HEK293 (cell line): ENCODE measurements around the gene EIF2S3.

Experiments used
- CTCF ChIA-PET: fragments of 350-600 bp; formaldehyde crosslinking; extraction: SDS; loops from one replicate; lab custom pipeline; 2021; ENCODE audit warnings: antibody characterized with exemption; lab: Yijun Ruan, JAX
- POLR2A ChIA-PET: fragments of 300-600 bp; formaldehyde crosslinking; extraction: SDS; loops from one replicate; lab custom pipeline; 2020; ENCODE audit warnings: antibody characterized with exemption, inconsistent platforms; lab: Yijun Ruan, JAX
- H3K27ac ChIP-seq: fragments of 200-500 bp; sonication (Bioruptor generic); 2 replicates; pipeline ENCODE4 v1.5.1; 2014; ENCODE audit warnings: low read depth, low read length, control low read depth, inconsistent platforms; ENCODE audit errors: extremely low read depth
- H3K36me3 ChIP-seq, 2 experiments: fragments of 200-500 bp in 1 of 2; sonication (Bioruptor generic) in 1 of 2; 1 replicate in 1 of 2; 2 replicates in 1 of 2; pipeline ENCODE4 v1.5.1; 2014 to 2017; ENCODE audit warnings: inconsistent platforms in 2 of 2, low read length in 2 of 2; ENCODE audit not compliant: control insufficient read depth in 2 of 2, insufficient read depth in 1 of 2
- H3K4me1 ChIP-seq: fragments of 200-500 bp; sonication (Bioruptor generic); 2 replicates; pipeline ENCODE4 v1.5.1; 2014; ENCODE audit warnings: mild to moderate bottlenecking, low read length, inconsistent platforms; ENCODE audit not compliant: control insufficient read depth, insufficient read depth
- H3K4me3 ChIP-seq: 2 replicates; pipeline ENCODE4 v1.5.1; 2011; ENCODE audit warnings: low read depth, mild to moderate bottlenecking, control low read depth, low read length, moderate library complexity
- H3K9me3 ChIP-seq: fragments of 200-500 bp; sonication (Bioruptor generic); 2 replicates; pipeline ENCODE4 v1.5.1; 2014; ENCODE audit warnings: low read depth, low read length, inconsistent platforms; ENCODE audit not compliant: control insufficient read depth, insufficient read depth
- GLI4 ChIP-seq: fragments of 450-650 bp; formaldehyde crosslinking; IDR thresholded peaks from 2 replicates; pipeline ENCODE4 v1.5.1; 2016; ENCODE audit warnings: missing biosample characterization, missing genetic modification characterization
- HOXD13 ChIP-seq: sonication (generic); formaldehyde crosslinking; IDR thresholded peaks from 2 replicates; pipeline ENCODE4 v1.8.0; 2022; ENCODE audit warnings: missing genetic modification reagents, borderline replicate concordance
- PRDM10 ChIP-seq: fragments of 450-650 bp; formaldehyde crosslinking; IDR thresholded peaks from 2 replicates; pipeline ENCODE4 v1.5.1; 2016; ENCODE audit warnings: missing biosample characterization, missing genetic modification characterization
- PRDM6 ChIP-seq: fragments of 450-650 bp; formaldehyde crosslinking; IDR thresholded peaks from 2 replicates; pipeline ENCODE4 v1.5.1; 2017; ENCODE audit warnings: missing biosample characterization, missing genetic modification characterization
- ZNF157 ChIP-seq: fragments of 450-650 bp; formaldehyde crosslinking; IDR thresholded peaks from 2 replicates; pipeline ENCODE4 v1.5.1; 2016; ENCODE audit warnings: missing biosample characterization, missing genetic modification characterization
- ZNF175 ChIP-seq: fragments of 450-650 bp; formaldehyde crosslinking; IDR thresholded peaks from 2 replicates; pipeline ENCODE4 v1.5.1; 2016; ENCODE audit warnings: missing biosample characterization, missing genetic modification characterization
- ZNF202 ChIP-seq: fragments of 450-650 bp; formaldehyde crosslinking; IDR thresholded peaks from 2 replicates; pipeline ENCODE4 v1.5.1; 2016; ENCODE audit warnings: missing biosample characterization, missing genetic modification characterization, borderline replicate concordance
- ZNF404 ChIP-seq: fragments of 450-650 bp; formaldehyde crosslinking; IDR thresholded peaks from 2 replicates; pipeline ENCODE4 v1.5.1; 2017; ENCODE audit warnings: missing biosample characterization, missing genetic modification characterization
- ZNF629 ChIP-seq: fragments of 450-650 bp; formaldehyde crosslinking; IDR thresholded peaks from 2 replicates; pipeline ENCODE4 v1.5.1; 2017; ENCODE audit warnings: missing biosample characterization, missing genetic modification characterization
- ZNF660 ChIP-seq: fragments of 450-650 bp; IDR thresholded peaks from 2 replicates; pipeline ENCODE4 v1.5.1; 2018; ENCODE audit warnings: missing biosample characterization, mild to moderate bottlenecking, missing genetic modification characterization
- ZNF707 ChIP-seq: fragments of 450-650 bp; formaldehyde crosslinking; IDR thresholded peaks from 2 replicates; pipeline ENCODE4 v1.5.1; 2016; ENCODE audit warnings: missing biosample characterization, missing genetic modification characterization
- ZSCAN30 ChIP-seq: fragments of 450-650 bp; IDR thresholded peaks from 2 replicates; pipeline ENCODE4 v1.5.1; 2018; ENCODE audit warnings: missing biosample characterization, mild to moderate bottlenecking, missing genetic modification characterization, moderate library complexity
- TF ChIP-seq, protein P1 (sequence below): fragments of 450-650 bp; formaldehyde crosslinking; IDR thresholded peaks from 2 replicates; pipeline ENCODE4 v1.5.1; 2016; ENCODE audit warnings: missing biosample characterization, missing genetic modification characterization

Gene EIF2S3

GRCh38 chrX:24026432-24026831, 28.3 kb upstream of the EIF2S3 start:
- peak overlapping the region; percentile 96; the same call in 1 of the 2 replicates for H3K27ac ChIP-seq
- H3K36me3 ChIP-seq, result peaks cover 12 to 13% of the 10 kb centered on the region in 2 experiments; a peak in 2 of 3 replicates
- H3K4me1 ChIP-seq, result no peaks in the 10 kb centered on the region
- H3K4me3 ChIP-seq, result no peak overlapping the region
- ChIA-PET POLR2A (interaction anchor here (0.6 to 4.1 kb wide), 7 partner anchors 8 to 318 kb away, joined by 3 to 66 read pairs (median 7); partner anchors contain the start of genes EIF2S3 and SAT1), CTCF (interaction anchor here (0.8 to 2.1 kb wide), 2 partner anchors 28 to 369 kb away, joined by 3 to 18 read pairs; partner anchors contain the start of gene EIF2S3)
- H3K9me3 ChIP-seq, result no peaks in the 10 kb centered on the region
- TF ChIP-seq PRDM6 (tag by site-specific recombination) (0 out of 2 replicates have a peak, but pooled peaks have one; percentile 7), ZNF202 (tag by site-specific recombination) (no peak), PRDM10 (peak; percentile 28), ZNF660 (tag by site-specific recombination) (no peak)
- TF ChIP-seq, all 188 proteins: peak for 2

DNA sequence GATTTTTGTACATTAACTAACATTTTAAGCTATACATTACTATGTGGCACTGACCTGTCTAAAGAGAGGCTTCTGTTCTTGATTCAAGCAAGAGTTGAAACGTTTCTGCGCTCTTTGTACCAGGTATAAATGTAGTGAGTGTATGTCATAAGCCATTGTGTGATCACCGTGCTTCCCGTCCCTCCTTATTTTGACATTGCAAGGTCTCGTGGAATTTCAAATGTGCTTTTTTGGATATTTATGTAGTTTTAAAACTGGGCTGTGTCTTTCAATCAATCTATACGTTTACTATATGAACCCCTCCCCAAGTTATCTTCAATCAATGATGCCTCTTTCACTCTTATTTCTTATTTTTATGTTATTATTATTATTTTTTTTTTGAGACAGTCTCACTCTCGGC, 27.7 kb upstream of the EIF2S3 start, which contains the start of gene KLHL15:
KLHL15 (minus strand) TSS at position 101 of the 400 bp plus-strand sequence. CDS start 20,493 bp downstream, outside the sequence.
- ChIA-PET CTCF (interaction anchor here (0.6 to 2.1 kb wide), 2 partner anchors 27 to 218 kb away, joined by 4 to 18 read pairs; partner anchors contain the start of gene EIF2S3), POLR2A (interaction anchor here (1.7 to 4.1 kb wide), 2 partner anchors 23 to 27 kb away, joined by 5 to 66 read pairs; partner anchors contain the start of gene EIF2S3)
- Histone ChIP-seq H3K9me3 (no peaks in the 10 kb centered on the region), H3K4me1 (no peaks in the 10 kb centered on the region), H3K36me3 (peaks cover 7 to 9% of the 10 kb centered on the region in 2 experiments; a peak in 2 of 3 replicates), H3K27ac (peak within 1 kb of the TSS; percentile 96), H3K4me3 (peak within 1 kb of the TSS; percentile 54)
- TF ChIP-seq, protein P1, sequence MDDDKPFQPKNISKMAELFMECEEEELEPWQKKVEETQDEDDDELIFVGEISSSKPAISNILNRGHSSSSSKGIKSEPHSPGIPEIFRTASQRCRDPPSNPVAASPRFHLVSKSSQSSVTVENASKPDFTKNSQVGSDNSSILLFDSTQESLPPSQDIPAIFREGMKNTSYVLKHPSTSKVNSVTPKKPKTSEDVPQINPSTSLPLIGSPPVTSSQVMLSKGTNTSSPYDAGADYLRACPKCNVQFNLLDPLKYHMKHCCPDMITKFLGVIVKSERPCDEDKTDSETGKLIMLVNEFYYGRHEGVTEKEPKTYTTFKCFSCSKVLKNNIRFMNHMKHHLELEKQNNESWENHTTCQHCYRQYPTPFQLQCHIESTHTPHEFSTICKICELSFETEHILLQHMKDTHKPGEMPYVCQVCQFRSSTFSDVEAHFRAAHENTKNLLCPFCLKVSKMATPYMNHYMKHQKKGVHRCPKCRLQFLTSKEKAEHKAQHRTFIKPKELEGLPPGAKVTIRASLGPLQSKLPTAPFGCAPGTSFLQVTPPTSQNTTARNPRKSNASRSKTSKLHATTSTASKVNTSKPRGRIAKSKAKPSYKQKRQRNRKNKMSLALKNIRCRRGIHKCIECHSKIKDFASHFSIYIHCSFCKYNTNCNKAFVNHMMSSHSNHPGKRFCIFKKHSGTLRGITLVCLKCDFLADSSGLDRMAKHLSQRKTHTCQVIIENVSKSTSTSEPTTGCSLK (tag by site-specific recombination), result no peak
- TF ChIP-seq ZNF175 (tag by site-specific recombination), result no peak
- no peak for TF ChIP-seq HOXD13 (CRISPR knock-in tag)
- TF ChIP-seq ZSCAN30, result no peak
- TF ChIP-seq ZNF157 (tag by site-specific recombination), result no peak
- no peak for TF ChIP-seq ZNF707 (tag by site-specific recombination)

- TF ChIP-seq ZNF629 (tag by site-specific recombination), result no peak
- no peak for TF ChIP-seq GLI4 (tag by site-specific recombination)
- TF ChIP-seq ZNF404 (tag by site-specific recombination), result no peak
- CTCF ChIA-PET, result interaction anchor here (0.6 kb wide), 2 partner anchors 217 to 219 kb away, joined by 3 to 4 read pairs; no protein-coding TSS in a partner anchor
Observed at GRCh38 chrX:24027985-24028384, 26.8 kb upstream of the EIF2S3 start.

More at GRCh38 chrX:24027985-24028384, 26.8 kb upstream of the EIF2S3 start:
- POLR2A ChIA-PET, result interaction anchor here (4.1 kb wide), 1 partner anchor 26 kb away, joined by 66 read pairs; the partner anchor contains the start of gene EIF2S3
- Histone ChIP-seq H3K9me3 (no peaks in the 10 kb centered on the region), H3K27ac (no peak overlapping the region), H3K4me3 (no peak overlapping the region), H3K4me1 (no peaks in the 10 kb centered on the region), H3K36me3 (peaks cover 0 to 3% of the 10 kb centered on the region in 2 experiments; a peak in 2 of 3 replicates)
